GM19438 (cell line): ENCODE data around the gene IGSF10.

ENCODE experiments used
- ATAC-seq: cut with Tn5 transposase; IDR thresholded peaks from one replicate; pipeline ENCODE4 v1.9.1; 2021; ENCODE audit warnings: low read depth; ENCODE audit not compliant: unreplicated experiment

Gene IGSF10

DNA sequence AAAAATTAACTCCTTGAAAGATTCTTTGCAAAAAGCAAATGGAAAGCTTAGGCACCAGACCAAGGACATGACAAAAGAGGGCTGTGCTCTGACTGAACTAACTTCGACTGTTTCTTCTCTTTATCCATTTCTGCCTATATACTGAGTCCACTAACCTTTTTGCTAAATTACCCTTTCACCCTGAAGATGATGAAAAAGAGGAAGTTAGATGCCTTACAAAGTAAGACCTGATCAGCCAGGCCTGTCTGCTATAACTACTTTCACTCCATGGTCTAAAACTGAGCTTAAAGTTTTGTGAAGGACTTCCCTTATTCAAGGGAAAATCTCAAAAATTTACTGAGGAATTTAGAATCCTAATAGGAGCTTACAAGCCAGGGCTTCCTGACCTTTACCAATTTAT is 6.2 kb upstream of the IGSF10 start:
- no peak for ATAC-seq

DNA sequence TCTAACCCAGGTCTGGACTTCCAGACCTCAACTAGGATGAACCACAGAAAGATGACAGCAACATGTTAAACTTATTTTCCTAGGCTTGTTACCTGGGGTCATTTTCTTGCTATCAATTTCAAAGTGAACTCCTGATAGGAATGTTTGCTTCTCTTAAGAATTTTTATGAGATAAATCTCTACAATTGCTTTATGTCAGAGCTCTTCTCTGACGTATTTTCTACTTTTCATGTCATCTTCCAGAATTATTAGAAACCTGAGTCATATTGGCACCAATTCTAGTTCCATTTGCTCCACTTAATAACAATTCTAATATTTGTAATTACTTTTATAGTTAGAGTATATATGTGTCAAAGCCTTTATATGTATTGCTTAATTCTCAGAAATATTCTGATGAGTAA is 2.1 kb upstream of the IGSF10 start:
- ATAC-seq: no peak

DNA sequence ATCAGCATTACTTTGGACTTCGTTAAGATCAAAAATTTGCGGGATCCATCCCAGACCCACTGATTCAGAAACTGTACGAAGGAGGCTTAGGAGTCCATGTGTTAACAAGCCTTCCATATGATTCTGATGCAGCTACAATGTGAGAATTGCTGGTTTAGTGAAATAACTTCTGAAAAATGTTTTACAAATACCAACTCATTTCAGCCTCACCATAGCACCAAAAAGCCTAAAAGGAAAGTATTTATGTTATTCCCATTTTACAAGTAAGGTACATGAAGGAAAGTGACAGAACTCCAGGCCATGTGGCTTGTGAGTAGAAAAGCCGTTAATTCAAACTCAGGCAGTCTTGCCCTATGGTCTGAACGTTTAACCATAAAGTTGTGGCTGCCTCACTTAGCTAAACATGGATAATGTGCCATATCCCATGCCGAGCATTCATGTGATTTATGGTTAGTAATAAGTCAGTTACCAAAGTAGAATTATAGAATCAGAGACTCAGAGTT is 1.5 kb upstream of the IGSF10 start:
- ATAC-seq: no peak

DNA sequence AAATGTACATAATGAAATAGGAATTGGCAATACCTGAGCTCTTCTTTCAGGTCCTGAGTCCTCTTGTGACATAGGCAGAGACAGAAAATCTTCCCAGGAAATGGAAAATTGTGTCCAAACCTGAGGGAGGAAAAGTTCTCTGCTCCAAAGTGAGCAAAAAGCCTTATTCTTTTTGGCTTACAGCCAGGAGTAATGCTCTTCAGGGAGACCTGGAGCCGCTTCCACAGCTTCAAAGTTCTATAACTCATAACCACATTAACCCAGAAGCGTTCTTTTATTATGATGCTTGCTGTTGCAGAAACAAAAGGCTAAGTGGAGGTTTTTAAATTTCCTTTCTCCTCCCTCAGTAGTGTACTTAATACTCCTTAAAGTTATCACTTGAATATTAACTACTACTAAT is 633 bp downstream of the IGSF10 start:
- ATAC-seq: no peak

DNA sequence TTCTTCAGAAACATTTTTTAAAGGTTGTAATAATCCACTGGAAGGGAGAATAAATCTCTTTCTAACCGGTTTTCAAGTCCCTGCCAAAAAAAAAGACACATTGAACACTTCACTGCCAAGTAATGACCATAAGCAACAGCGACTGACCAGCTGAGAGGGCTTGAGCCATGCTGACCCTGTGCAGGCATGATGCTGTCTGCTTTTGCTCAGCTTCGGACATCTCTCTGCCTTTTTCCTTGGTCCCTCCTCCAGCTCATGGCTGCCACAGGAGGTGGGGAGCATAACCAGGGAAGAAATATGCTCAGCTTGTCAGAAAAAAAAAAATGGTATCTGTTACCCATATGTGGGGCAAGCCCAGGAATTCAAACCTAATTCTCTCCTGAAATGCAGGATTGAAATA is 1.5 kb downstream of the IGSF10 start:
- ATAC-seq: no peak

DNA sequence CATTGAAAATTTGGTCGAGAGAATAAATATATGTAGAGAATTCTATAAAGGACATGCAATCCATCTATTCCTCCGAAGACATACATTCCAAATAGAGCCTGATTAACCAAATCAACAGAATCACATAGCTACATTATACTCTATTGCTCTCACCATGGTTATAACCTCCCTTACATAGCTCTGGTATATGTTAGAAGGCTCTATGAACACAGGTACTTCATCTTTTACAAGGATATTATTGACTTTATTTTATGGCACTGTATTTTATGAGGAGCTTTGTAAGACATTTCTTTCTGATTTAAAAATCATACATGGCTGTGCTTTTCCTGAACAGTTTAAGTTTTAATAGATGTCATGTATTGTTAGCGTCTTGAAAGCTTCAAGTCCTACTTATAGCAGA is 4.8 kb downstream of the IGSF10 start:
- no peak for ATAC-seq

DNA sequence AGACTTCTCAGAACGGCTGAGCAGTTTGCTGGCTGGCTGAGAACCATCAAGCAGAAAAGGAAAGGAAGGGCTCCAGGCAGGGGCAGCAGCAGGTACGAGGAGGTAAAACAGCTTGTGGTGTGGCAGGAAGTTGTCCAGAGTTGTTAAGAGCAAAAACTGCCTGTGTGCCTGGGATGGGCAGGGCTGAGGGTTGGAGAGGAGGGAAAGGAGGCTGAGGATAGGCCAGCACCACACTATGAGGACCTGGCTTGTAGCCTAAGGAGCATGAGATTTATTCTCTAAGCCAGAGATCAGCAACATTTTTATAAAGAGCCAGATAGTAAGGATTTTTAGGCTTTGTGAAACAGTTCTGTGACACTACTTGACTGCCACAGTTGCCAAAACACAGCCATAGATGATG is 8.0 kb downstream of the IGSF10 start:
- no peak for ATAC-seq

DNA sequence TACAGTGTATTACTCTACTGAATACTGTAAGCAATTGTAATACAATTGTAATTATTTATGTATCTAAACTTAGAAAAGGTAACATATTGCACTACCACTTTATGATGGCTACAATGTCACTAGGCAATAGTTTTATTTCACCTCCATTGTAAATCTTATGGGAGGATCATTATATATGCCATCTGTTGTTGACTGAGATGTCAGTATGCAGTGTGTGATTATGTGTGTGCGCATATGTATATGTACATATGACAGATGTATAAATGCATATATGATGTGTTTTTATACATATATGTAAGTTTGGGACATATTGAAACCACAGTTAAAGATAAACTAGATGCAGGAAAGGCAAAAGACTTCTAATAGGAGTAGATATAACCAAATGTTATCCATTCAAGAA is 8.5 kb downstream of the IGSF10 start:
- ATAC-seq: no peak

DNA sequence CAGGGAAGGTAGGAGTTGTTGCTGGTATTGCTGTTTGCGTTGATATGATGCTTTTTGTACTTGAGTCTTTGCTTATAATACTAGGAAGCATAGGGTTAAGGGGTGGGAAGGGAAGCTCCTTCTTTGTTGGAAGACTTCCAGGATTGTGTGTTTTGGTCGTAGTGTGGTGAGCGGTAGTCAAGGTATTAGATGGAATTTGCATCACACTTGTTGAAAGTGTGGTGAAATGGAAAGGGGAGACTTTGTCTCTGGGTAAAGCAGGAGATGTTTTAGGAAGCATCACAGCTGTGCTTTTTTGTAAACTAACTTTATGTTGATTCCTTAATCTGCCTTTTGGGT is 14.9 kb downstream of the IGSF10 start:
- ATAC-seq: no peak

DNA sequence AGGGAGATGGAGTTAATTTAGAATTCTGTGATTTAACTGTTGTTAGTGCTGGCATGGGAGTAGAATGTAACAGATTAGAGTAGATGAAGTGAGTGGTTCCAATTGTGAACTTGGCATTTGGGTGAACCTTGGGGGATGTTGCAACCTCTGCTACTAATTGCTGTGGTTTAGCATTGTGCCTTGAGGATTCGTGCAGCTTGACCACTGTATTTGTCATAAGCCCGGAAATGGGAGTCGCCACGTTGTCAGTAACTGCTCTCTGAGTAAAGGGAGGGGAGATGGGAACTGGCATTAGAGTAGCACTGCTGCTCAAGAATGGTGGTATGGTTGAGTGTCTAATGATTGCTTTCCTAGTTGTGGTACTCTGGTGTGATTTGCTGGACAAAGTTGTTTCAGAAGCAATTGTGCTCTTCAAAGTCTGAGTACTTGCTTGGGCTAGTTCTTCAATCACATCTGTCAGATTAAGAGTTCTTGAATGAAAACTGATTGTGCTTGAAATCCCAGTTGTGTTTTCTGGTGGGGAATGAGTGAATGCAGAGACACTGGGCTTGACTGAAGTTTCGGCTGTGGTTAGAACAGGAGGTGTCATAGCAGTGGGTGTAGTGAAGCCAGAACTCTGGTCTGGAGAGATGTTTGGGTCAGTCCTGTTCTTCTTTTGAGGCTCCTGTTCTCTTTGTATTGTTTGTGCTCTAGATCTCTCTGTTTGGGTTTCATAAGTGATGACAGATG is 15.4 kb downstream of the IGSF10 start:
- no peak for ATAC-seq

DNA sequence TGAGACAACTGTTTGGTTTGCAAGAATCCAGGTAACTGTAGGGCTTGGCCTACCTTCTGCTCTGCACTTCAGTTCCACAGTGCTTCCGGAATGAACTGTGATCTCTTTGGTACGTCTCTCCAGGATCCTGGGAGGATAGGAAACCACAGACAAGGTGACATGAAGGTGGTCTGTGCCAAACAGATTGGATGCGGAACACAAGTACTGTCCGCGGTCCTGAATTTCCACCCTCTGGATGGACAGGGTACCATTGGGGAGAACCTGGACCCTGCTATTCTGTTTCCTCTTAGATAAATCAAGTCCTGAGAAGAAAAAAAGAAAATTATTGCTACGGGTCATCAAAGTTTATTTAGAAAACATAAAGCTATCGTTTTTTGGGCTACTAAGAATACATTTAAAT is 17.3 kb downstream of the IGSF10 start:
- ATAC-seq: no peak

DNA sequence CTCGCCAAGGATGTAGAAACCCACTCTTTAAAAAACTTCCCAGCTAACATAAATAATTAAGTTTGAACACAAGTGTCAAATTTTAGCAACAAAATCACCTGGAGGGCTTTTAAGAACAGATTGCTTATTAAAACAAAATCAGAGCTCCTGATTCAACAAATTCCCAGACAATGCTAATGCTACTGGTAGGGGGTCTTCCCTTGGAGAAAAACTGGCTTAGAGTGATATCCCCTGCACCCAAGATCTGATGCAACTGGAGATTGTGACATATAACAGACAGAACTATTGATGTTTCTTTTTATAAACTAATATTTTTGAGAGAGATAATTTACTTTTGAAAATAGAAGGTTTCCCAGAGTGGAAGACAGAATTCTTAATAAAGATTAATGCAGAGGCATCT is 19.9 kb downstream of the IGSF10 start:
- ATAC-seq: no peak

DNA sequence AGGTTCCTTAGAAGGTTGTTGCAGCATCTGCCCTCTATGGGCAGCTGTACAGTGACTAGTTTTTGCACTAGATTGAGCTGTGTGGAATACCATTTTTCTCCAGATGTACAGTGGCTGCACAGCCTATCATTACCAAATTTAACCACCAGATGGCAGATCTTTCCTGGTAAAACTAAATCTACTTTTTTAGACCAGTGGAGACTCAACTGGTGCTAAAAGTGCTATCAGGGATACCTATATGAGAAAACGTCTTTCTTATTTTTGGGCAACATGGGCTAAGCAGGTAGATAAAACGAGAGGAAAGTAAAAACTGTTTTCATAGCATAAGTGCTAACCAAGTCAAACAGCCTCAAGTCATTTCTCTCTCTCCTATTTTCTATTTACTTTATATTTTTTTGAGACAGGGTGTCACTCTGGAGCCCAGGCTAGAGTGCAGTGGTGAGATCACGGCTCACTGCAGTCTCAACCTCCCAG is 21.2 kb downstream of the IGSF10 start:
- ATAC-seq: peak; percentile 77

DNA sequence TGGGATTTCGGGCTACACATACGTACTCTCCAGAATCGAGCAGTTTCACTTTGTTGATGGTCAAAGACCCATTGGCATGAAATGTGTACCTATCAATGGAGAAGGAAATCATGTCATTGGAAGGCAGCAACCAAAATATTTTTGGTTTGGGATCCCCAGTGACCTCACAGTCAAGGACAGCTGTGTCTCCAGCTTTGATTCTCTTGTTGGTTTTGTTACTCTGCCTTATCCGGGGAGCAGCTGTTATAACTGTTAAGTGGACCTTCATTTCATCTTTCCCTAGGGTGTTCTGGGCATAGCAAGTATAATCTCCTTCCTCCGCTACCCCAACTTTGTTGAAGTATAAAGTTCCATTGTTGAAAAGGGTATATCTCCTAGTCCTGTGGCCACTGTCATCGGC is 23.0 kb downstream of the IGSF10 start:
- ATAC-seq: no peak

DNA sequence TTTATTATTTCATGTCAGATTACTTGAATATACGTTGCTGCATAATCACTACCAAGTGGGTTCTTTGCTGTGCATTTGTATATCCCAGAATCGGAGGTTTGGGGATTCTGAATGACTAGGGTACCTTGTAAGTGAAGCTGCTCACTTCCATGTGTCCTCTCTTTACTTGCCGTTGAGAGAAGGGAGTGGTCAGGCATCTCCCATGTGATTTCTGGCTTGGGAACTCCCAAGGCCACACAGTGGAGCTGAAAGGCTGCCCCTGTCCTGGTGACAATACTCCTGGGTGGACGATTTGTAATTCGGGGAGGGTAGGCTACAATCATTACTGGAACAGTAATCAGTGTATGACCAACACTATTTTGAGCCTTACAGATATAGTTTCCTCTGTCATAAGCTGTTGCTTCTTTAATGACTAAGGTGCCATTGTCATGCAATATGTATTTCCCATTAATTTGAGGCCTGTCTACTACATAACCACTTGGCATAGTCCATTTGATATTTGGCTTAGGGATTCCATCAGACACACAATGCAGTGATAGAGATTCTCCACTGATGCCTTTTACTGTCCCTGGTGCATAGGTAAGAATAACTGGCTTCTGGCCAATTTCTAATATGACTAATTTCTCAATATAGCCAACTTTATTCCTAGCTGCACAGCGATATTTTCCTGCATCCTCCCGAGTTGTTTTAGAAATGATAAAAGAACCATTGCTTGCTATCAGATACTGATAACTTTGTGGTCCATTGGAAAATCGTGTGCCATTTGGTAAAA is 24.0 kb downstream of the IGSF10 start:
- no peak for ATAC-seq

DNA sequence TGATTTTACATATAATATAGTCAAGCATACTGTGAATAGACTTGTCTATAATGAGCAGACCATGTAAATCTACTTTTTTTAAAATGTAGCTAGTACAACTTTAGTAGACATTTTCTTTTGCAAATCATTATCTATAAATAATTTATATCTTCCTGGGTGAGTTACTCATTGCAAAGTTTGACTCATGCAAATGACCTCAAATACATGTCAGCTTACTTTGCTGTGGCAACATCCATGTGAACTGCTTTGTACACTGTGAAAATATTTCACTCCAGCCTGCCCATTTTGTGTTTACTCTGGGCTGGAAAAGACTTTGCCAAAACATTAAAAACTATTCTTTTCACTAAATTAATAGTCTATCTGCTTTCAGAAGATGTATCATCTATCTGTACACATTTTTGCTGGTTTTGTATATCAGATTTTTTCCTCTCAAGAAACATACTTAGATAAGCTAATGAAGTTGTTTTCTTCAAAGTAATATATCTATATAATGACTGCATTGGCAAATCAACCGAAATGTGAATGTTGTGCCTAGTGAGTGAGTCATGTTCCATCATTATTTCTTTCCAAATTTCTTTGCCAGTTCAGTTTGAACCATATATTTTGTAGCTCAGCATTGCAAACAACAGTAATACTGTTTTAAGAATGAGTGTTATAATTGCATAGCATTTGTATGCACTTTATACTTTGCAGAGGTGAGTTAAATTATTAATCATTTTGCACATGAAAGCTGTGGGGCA is 26.5 kb downstream of the IGSF10 start:
- no peak for ATAC-seq

DNA sequence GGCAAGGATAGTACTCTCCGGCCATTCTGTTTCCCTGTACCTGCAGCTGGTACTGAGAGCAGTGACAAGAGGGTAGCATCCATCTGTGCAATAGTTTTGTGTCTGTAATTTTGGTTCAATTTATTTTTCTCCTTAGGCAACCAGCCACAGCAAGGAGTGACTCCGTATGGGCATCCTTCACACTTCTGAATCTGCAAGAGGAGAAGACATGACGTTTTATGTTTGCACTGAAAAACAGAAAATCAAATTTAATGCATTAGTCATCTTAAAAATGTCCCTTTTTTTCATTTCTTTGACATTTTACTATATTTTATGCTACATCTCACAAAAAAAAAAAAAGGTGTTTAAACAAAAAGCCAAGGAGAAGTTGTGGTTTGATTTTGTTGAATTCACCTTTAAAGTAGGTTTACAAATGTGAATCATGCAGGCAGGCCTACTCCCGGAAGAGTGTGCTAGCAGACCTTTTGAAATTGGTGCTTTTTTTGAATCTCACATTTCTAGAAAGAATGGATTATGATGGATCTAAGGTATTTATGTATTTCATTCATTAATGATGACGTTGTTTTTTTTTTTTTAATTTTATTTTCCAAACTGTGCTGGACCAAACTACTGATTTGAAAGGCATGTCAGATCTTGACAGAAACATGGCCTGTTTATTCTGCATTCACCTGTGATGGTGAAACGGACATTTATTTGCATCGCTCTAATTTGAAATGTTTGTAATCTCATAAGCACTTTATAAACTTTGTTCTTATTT is 28.1 kb downstream of the IGSF10 start:
- no peak for ATAC-seq

DNA sequence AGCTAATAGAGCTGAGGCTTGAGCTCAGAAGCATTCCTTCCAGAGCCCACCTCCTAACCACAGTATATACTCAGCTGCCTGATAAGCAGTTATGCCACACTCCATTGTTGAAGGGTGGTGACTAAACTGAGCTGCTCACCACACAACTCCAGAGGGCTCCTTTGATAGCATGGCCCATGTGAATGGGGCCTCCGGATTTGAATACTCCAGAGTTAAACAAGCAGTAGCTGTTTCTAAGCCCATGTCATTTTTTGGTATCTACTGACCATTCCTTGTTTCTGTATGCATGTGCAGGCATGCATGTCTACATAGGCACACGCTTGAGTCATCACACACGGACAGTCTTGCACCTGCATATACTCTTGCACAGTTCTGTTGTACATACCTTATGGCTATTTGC is 28.9 kb downstream of the IGSF10 start:
- ATAC-seq: no peak

DNA sequence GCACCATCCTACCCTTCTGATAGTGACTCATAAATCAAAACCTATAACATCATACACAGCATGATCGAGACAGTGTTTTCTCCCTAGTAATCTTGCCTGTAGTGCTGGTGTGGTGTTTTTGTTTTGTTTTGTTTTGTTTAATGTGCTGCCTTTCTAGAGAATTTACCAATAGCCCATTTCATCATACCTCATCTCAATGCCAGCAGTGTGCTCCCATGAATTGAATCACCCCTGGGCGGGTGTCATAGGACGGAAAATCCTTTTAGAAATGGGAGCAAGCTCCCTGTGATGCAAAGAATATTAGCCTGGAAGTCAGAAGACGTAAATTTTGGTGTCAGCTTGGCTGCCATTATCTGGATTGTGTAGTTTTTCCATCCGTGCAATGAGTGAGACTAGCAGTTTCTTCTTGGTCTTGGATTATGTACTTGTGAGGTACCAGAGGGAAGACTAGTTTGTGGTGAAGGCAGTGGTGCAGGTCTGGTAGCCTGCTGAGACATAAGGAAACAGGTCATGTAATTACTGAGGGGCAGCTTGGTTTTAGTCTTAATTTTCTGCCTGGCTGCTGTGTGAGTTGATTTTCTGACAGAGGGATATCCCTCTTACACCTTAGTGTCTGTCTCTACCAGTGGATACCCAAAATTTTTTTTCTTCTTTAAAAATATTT is 29.9 kb downstream of the IGSF10 start:
- no peak for ATAC-seq

DNA sequence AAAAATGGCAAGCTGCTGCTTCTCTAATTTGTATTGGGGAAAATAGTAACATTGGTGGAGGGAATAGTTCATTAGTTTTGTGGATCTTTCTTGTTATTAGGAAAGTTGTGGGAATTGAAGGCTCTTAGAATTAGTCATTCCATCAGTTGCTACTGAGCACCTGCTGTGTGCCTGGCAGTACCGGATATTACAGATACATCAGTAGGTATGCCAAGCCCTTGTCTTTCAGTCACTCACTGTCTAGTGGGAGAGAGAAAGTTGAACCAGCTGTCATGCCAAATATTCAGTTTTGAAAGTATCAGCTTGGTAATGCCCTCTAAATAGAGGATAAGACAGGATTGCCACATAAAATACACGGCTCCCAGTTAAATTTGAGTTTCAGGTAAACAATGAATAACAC is 32.5 kb downstream of the IGSF10 start:
- no peak for ATAC-seq
